Cortex of kidney (tissue), 1 donor: ENCODE data around the gene ALPK3.
"Not testable (repeated sequence)": the region's sequence is repeated elsewhere in the genome, so short reads cannot be mapped to it uniquely, and the experiment has no call there.

ENCODE experiments used
- DNase-seq: peaks from one replicate; lab custom pipeline; 2025; lab: John Stamatoyannopoulos, UW

Gene ALPK3

GRCh38 chr15:84873997-84874396, 56.8 kb downstream of the ALPK3 start:
- no peak for DNase-seq

DNA sequence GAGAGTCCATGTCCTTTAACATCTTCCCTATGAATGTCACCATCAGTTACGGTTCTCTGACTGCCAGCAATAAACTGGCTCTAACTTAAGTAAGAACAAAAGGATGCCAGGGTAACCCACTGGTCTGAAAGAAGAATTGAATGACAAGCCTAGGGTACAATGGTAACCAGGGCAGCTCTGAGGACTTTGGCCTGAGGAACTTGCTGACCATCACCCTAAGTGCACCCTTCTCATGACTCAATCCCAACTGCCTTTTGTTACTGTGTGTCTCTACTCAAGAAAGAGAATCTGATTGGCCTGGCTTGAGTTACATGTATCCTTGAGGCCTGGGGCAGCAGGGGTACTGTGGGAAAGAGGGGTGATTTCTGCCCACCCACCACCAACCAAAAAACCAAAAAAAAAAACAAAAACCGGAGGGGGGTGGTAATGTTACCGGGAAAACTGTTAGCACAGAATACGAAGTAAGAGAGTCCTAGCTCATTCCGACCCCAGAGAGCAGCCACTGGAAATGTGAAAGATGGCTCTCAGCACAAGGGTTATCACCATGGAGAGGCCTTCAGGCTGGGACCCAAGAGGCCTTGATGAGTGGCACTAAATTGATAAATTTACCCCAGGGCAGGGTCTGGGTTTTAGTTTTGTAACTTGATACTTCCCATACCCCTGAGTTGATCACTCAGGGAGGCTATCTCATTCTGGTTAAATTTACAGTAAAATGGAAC, 58.0 kb downstream of the ALPK3 start:
- no peak for DNase-seq

- DNase-seq: no peak
Measured at GRCh38 chr15:84876269-84876668, 59.1 kb downstream of the ALPK3 start.

- DNase-seq: not testable (repeated sequence)
Measured at GRCh38 chr15:84877701-84878100, 60.5 kb downstream of the ALPK3 start.

DNA sequence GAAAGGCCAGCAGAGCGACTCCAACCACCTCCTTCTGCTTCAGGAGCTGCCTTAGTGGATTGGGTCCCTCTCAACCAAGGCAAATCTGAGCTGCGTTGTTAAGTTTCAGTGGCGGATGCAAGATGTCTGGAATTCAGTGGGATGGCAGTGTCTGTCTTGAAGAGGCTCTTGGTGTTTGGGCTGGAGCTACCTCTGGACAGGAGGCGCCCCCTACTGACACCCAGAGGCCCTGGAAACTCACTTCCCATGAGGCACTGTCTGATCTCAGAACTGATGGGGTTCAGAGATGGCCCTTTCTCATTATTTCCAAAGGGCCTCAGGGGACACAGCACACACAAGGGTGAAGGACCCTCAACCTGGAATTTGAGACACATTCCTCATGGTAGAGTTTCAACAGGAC, 61.3 kb downstream of the ALPK3 start:
- DNase-seq: no peak

DNA sequence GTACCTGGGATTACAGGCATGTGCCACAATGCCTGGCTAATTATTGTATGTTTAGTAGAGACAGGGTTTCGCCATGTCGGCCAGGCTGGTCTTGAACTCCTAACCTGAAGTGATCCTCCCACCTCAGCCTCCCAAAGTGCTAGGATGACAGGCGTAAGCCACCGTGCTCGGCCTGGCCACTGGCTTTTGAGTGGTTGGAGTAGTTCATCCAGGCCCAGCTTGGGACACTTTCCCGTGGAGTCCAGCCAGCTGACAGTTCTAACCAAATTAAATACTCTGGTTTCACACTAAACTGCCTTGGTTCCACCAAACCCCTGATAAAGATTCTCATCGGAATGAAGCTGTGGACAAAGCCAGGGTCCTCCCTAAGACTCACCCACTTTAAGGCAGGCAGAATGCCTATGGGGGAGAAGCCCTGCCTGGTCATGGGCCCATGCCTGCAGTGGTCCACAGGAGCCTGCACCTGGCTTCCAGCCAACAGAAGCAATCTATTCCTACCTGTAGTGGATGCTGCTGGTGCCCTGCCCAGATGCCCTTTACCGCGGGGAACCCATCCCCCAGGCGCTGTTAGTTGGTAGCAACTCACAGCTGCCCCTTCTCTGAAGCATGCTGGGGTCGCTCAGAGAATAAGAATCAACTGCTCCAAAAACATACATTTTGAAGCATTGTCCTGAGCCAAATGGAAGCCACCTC, 62.1 kb downstream of the ALPK3 start:
- DNase-seq: no peak

GRCh38 chr15:84880007-84880406, 62.9 kb downstream of the ALPK3 start:
- no peak for DNase-seq

GRCh38 chr15:84880822-84881519, 63.8 kb downstream of the ALPK3 start:
- no peak for DNase-seq

- DNase-seq: no peak
Measured at GRCh38 chr15:84881520-84881830, 64.3 kb downstream of the ALPK3 start.

- no peak for DNase-seq
Measured at GRCh38 chr15:84883466-84883865, 66.3 kb downstream of the ALPK3 start.

DNA sequence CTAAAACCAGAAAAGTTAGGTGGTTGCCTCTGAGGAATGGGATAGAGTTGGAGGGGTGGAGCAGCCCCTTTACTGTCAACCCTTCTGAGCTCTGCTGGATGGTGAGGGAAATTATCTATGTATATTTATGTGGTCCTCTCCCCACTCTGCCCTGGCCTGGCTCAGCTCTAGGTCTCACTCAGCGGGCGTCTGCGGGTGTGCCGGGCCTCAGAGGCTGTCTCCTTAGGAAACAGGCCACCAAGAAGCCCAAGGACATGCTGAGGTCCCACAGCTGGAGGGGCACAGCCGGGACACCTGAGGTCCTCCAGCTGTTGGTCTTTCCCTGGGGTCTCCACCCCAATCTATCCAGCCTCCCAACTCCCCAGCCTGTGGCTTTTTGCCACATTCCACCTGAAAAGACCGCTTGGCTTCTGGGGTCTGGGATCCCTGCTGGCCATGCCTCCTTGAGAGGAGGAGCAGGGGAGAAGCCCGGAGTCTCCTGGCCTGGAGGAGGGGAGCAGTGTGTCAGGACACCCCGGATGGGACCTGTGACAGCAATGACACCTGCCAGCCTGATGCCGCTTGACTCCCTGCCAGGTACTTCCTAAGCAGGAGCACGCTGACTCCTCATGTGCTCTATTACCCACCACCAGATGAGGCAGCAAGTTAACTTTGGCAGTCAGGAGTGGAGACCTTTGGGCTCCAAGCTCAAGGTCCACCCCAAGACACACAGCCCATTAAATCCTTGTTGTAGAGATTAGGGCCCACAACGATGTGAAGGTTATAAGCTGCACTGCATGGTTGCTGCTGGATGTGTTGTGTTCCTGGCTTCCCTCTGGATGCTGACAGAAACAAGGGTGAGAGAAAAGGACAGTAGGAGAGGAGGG, 67.0 kb downstream of the ALPK3 start, which contains the start of gene SLC28A1:
SLC28A1 (plus strand) TSS at position 747 of the 866 bp plus-strand sequence. CDS start 3,099 bp downstream, outside the sequence.
- DNase-seq: no peak

GRCh38 chr15:84885801-84886200, 68.6 kb downstream of the ALPK3 start:
- no peak for DNase-seq

DNA sequence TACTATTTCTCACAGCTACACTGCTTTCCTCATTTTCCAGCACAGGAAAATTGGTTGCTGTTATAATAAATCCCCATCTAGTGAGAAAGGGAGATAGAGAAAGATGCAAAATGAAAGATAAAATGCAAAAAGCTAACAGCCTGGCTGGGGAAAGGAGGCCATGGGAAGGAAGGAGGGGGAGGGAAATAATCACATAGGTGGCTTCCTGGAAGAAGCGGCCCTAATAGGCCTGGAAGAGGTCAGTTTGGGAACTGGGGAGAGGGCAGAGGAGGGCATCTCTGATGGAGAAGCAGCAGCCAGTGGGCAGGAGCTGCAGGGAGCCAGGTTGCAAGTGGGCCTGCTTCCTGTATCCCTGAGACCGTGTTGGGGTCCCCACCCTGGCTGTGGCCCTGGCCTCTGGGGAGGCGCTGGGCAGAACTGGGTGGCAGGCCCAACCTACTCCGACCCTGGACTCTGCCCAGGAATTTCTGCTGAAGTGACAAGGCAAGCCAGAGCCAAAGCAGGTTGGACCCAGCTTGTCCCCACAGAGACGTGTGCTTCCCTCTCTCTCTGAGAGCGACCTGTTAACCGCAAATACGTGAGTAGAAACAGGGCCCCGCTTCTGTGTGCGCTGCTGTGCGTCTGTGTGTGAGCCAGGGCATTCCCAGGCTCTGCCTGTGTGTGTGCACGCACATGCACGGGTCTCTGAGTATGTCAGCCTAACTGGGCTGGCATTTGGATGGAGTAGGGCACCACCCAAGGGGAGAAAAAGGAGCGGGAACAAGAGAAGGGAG, 69.2 kb downstream of the ALPK3 start:
- DNase-seq: no peak

GRCh38 chr15:84886984-84887299, 69.8 kb downstream of the ALPK3 start:
- no peak for DNase-seq

GRCh38 chr15:84887938-84888337, 70.8 kb downstream of the ALPK3 start:
- DNase-seq: no peak

GRCh38 chr15:84888639-84889038, 71.5 kb downstream of the ALPK3 start:
- no peak for DNase-seq

DNA sequence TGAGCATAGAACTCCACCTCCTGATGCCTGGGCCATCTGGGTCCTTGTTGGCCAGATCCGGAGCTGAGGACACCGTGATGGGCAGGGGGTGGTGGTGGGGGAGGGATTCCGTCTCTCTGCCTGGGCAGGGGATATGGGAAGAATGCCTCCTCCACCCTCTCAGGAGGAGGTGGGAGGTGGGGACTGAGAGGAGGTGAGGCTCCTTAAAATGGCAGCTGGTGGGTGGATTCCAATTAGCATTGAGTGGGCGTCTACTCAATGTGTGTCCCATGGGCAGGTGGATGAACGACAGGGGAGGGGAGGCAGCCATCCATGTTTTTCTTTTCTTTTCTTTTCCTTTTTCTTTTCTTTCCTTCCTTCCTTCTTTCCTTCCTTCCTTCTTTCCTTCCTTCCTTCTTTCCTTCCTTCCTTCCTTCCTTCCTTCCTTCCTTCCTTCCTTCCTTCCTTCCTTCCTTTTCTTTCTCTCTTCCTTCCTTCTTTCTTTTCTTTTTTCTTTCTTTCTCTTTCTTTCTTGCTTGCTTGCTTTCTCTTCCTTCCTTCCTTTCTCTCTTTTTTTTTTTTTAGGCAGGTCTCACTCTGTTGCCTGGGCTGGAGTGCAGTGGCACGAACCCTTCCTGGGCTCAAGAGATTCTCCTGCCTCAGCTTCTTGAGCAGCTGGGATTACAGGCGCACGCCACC, 72.3 kb downstream of the ALPK3 start:
- DNase-seq: no peak

GRCh38 chr15:84889991-84890669, 73.0 kb downstream of the ALPK3 start:
- DNase-seq: no peak

DNA sequence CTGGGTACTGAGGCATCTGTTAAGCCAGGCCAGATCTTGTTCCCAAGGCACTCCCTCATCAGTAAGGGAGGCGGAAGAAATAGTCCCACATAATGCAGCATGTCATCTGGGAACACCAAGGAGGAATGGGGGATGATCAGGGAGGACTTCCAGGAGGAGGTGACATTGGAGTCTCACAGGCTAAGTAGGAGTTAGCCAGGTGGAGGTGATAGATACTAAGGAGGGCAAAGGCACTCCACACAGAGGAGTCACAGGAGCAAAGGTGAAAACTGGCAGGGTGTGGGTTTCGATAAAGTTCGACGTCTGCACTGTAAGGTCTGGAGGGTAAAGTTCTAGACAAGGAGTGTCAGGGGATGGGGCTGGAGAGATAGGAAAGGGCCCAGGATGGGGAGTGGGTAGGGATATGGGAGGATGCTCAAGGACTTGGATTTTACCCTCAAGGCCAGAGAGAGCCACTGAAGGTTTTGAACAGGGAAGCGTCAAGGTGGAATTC, 73.6 kb downstream of the ALPK3 start:
- DNase-seq: no peak

DNA sequence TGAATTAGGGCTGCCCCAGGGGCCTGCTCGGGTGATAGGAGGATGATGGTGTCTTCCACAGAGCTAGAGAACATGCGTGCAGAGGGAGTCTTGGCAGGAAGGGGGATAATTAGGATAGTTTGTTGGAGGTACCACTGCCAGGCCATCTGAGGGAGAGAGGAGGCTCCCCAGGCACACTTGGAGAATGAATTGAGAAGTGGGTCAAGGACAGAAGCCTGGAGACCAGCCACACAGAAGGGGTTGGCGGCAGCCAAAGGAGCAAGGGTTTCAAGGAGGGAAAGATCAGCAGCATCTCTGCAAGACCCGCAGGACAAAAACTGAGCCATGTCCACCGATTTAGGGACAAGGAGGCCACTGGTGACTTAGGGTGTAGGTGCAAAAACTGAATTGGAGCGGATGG, 74.2 kb downstream of the ALPK3 start:
- no peak for DNase-seq
